Measurements from ENCODE around the gene RBBP4.
A peak's percentile ranks its signal among the peaks of the same experiment; 100 is the strongest.

RBBP4 gene

DNA sequence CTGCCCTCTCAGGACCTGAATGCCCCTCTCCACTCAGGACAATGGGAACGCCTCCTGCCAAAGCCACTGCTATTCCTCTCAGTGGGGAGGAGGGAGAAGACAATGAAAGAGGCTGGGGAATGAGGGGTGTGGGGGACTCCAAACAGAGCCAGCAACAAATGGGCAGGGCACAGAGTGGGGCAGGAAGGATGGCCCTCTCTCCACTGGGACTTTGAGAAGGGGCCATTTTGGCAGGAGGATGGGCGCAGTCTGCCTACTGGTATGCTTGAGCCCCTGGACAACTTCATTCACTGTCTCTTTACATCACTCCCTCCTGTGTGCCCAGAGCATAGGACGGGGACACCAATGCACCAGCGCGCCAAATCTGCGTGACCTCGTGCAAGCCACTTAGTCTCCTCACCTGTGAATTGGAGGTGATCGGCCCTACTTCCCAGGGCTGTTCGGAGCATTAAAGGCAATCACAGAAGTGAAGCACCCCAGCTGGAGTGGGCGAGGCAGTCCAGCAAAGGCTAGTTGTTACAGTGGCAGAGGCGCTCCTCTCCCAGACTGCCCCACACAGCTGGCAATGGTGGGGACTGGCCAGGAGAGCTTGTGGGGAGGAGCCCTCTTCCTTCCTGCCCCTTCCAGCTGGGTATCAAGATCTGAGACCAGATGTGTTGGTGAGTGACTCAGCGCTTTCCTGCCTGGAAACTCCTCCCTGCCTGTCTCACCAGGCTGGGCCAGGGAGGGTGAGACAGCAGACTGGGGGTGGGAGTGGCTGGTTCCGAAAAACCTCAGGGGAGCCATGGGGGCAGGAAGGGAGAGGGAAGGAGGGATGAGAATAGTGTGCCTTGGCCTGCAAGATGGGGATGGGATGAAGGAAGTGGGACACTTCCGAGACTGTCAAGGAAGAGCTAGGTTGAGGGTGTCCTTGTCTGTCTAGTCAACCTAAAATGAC, 73.9 kb downstream of the RBBP4 start:
- peak; percentile 43 to 63 for DNase-seq

DNA sequence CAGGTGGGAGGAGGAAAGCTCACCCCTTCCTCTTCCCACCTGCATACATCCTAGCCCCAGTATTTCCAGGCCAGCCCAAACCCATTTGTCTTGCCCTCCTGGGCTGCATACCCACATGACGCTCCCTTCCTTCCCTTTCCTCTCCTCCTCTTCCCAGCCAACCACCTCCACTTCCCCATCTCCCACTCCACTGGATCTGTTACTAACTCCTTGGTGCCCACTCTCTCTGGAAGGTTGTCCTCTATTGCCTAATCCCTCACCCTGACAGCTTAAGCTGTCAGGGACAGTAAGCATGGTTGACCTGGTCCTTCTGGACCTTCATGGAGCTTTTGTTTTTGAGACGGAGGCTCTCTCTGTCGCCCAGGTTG, 74.6 kb downstream of the RBBP4 start:
- no peak for DNase-seq

GRCh38 chr1:32727876-32728275, 76.9 kb downstream of the RBBP4 start:
- DNase-seq = no peak

- DNase-seq = no peak
Measured at GRCh38 chr1:32728413-32729077, 77.5 kb downstream of the RBBP4 start.

DNA sequence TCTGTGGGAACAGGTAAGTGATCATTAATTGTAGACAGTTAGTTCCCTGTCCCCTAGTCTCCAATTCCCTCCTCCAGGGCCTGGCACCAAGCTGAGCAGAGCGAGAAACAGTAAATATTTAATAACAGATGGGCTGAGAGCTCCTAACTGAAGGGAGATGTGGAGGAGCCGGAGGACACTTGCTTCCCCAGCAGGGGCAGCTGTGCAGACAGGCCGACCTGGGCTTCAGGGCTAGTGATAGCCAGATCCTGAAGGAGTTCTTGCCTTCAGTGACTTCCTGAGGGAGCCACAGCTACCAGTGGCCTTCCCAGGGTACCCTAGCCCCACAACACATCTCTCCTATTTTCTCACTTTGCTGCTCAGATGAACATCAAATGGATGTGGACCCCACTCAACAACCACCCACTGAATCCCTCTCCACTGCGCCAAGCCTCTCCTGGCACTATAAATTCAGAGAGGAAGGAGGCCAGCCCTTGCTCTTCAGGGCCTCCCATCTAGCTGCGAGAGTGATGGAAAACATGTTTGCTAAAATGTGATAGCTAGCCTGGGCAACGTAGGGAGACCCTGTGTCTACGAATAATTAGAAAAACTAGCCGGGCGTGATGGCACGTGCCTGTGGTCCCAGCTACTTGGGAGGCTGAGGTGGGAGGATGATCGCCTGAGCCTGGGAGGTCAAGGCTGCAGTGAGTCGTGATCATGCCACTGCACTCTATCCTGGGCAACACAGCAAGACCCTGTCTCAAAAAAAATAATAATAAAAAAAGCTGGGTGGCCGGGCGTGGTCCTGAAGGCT, 78.4 kb downstream of the RBBP4 start:
- no peak for DNase-seq

DNA sequence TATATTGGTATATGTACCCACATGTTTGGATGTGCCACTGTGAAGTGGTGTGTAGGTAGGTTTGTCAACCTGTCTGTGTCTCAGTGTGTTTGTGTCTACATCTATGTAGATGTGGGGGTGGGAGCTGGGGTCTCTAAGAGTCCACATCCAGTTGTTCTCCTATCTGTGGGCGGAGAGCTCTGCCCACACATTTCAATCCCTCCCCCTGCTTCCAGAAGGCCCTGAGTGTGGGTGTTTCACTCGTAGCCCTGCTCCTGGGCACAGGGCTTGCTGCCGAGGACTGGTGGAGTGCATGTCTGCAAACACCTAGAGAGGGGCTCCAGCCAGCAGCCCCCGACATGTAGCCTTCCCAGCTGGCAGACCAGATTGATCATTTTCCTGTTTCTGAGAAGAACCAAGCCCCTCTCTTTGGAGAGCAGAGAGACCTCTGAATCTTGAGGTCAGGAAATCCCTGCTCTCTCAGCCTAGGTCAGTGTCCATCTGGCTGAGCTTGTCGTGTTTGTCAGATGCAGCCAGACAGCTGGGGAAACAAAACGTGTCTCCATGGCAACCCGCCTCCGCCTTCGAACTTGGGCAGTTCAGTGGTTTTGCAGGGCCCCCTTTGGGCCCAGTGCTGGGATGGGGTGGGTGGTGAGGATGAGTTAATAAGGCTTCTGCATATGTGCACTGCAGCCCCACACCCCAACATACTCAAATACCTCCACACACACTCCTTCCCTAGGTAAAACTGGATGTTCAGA, 82.7 kb downstream of the RBBP4 start:
- no peak for DNase-seq

All from AML-193 (cell line).